Neural progenitor cell (in vitro differentiated cells): Measurements from ENCODE around the gene ARHGEF25. TPM values are rescaled to one million over a fixed set of nuclear protein-coding genes. Genes with fewer than 3 reads are reported as not detected.

ENCODE experiments used
- DNase-seq: peaks from one replicate; pipeline ENCODE4 v3.0.0-alpha.2; 2016; ENCODE audit warnings: low spot score
- H2AFZ ChIP-seq: fragments of 200-600 bp; sonication (generic); replicated peaks from 2 replicates; pipeline ENCODE4 v1.6.1; 2016; ENCODE audit warnings: antibody characterized with exemption
- H3F3A ChIP-seq: fragments of 200-600 bp; sonication (generic); 2 replicates; pipeline ENCODE4 v1.6.1; 2016; ENCODE audit warnings: antibody characterized with exemption, low read depth
- H3K27ac ChIP-seq: fragments of 200-600 bp; sonication (generic); 2 replicates; pipeline ENCODE4 v1.5.1; 2016; ENCODE audit warnings: mild to moderate bottlenecking
- H3K27me3 ChIP-seq: fragments of 200-600 bp; sonication (generic); 2 replicates; pipeline ENCODE4 v1.6.1; 2016; ENCODE audit warnings: mild to moderate bottlenecking, moderate library complexity
- H3K36me3 ChIP-seq: fragments of 200-600 bp; sonication (generic); 2 replicates; pipeline ENCODE4 v1.5.1; 2016
- H3K4me1 ChIP-seq: fragments of 200-600 bp; sonication (generic); 2 replicates; pipeline ENCODE4 v1.6.1; 2016; ENCODE audit warnings: mixed run types
- H3K4me2 ChIP-seq: fragments of 200-600 bp; sonication (generic); 2 replicates; pipeline ENCODE4 v1.6.1; 2016
- H3K4me3 ChIP-seq: fragments of 200-600 bp; sonication (generic); 2 replicates; pipeline ENCODE4 v1.5.1; 2016
- H3K79me2 ChIP-seq: fragments of 200-600 bp; sonication (generic); 2 replicates; pipeline ENCODE4 v1.6.1; 2016; ENCODE audit warnings: low read depth
- H3K9ac ChIP-seq: fragments of 200-600 bp; sonication (generic); 2 replicates; pipeline ENCODE4 v1.6.1; 2016
- H3K9me3 ChIP-seq: fragments of 200-600 bp; sonication (generic); 2 replicates; pipeline ENCODE4 v1.5.1; 2016; ENCODE audit warnings: low read depth
- H4K20me1 ChIP-seq: fragments of 200-600 bp; sonication (generic); 2 replicates; pipeline ENCODE4 v1.6.1; 2016; ENCODE audit warnings: low read depth
- H3K27ac Mint-ChIP-seq: 3 replicates; pipeline ENCODE4 v1.8.0; 2021; ENCODE audit warnings: mixed read lengths
- H3K27me3 Mint-ChIP-seq: 2 replicates; pipeline ENCODE4 v1.8.0; 2022; ENCODE audit warnings: low read depth, mild to moderate bottlenecking, inconsistent platforms, moderate library complexity, mixed read lengths; ENCODE audit not compliant: insufficient read depth
- H3K36me3 Mint-ChIP-seq: 3 replicates; pipeline ENCODE4 v1.8.0; 2021; ENCODE audit warnings: mixed read lengths
- H3K4me1 Mint-ChIP-seq: 3 replicates; pipeline ENCODE4 v1.8.0; 2021; ENCODE audit warnings: mixed read lengths
- H3K4me3 Mint-ChIP-seq: 3 replicates; pipeline ENCODE4 v1.8.0; 2021; ENCODE audit warnings: mild to moderate bottlenecking, moderate library complexity, mixed read lengths
- H3K9me3 Mint-ChIP-seq: 3 replicates; pipeline ENCODE4 v1.8.0; 2020; ENCODE audit warnings: mixed read lengths
- CTCF ChIP-seq: fragments of 200-600 bp; sonication (generic); IDR thresholded peaks from 2 replicates; pipeline ENCODE4 v1.5.1; 2017; ENCODE audit warnings: antibody characterized with exemption, mild to moderate bottlenecking
- EZH2 ChIP-seq: fragments of 200-600 bp; sonication (generic); IDR thresholded peaks from 2 replicates; pipeline ENCODE4 v1.6.1; 2017; ENCODE audit warnings: antibody characterized with exemption, mild to moderate bottlenecking, moderate library complexity
- EZH2phosphoT487 ChIP-seq: fragments of 200-600 bp; sonication (generic); IDR thresholded peaks from 2 replicates; pipeline ENCODE4 v1.6.1; 2017; ENCODE audit warnings: antibody characterized with exemption
- total RNA-seq: library from RNA; depleted of rRNA; stranded (reverse); fragments of >200 nt; gene quantifications from 2 replicates; pipeline ENCODE4 v1.2.3, GENCODE V29; 2015; ENCODE audit warnings: low replicate concordance

The ARHGEF25 gene
- total RNA-seq, 1 donor from 2014 or later: 17.3 TPM

- H3K9me3 Mint-ChIP-seq: peaks cover 5% of the 10 kb centered on the region
- DNase-seq: no peak
- Histone ChIP-seq H3K4me3 (no peak overlapping the region), H2AFZ (no peak overlapping the region), H3K27me3 (peaks cover 55% of the 10 kb centered on the region), H3F3A (peaks cover 5% of the 10 kb centered on the region), H3K36me3 (no peaks in the 10 kb centered on the region), H3K79me2 (no peaks in the 10 kb centered on the region), H4K20me1 (no peaks in the 10 kb centered on the region), H3K27ac (no peak overlapping the region), H3K9me3 (no peaks in the 10 kb centered on the region), H3K4me2 (no peak overlapping the region), H3K9ac (no peak overlapping the region), H3K4me1 (peaks cover 3% of the 10 kb centered on the region)
- peaks cover 15% of the 10 kb centered on the region for H3K27me3 Mint-ChIP-seq
- TF ChIP-seq EZH2 (no peak), CTCF (no peak), EZH2phosphoT487 (no peak)
- H3K4me1 Mint-ChIP-seq: peaks cover 2% of the 10 kb centered on the region
- H3K4me3 Mint-ChIP-seq: no peak overlapping the region
- no peaks in the 10 kb centered on the region for H3K36me3 Mint-ChIP-seq
- no peak overlapping the region for H3K27ac Mint-ChIP-seq
Measured at GRCh38 chr12:57637364-57637763, 26.1 kb downstream of the ARHGEF25 start.

GRCh38 chr12:57638096-57638495 is 26.9 kb downstream of the ARHGEF25 start:
- H4K20me1 ChIP-seq: no peaks in the 10 kb centered on the region
- DNase-seq: no peak
- peaks cover 14% of the 10 kb centered on the region for H3K27me3 Mint-ChIP-seq
- H3K27ac ChIP-seq: no peak overlapping the region
- no peaks in the 10 kb centered on the region for H3K79me2 ChIP-seq
- no peak overlapping the region for H3K9ac ChIP-seq
- no peak for TF ChIP-seq EZH2phosphoT487
- no peak for TF ChIP-seq CTCF
- no peak for TF ChIP-seq EZH2
- no peak overlapping the region for H2AFZ ChIP-seq
- H3K9me3 Mint-ChIP-seq: peaks cover 7% of the 10 kb centered on the region
- H3K4me3 ChIP-seq: no peak overlapping the region
- H3K27me3 ChIP-seq: peaks cover 48% of the 10 kb centered on the region
- H3K9me3 ChIP-seq: no peaks in the 10 kb centered on the region
- H3F3A ChIP-seq: peaks cover 5% of the 10 kb centered on the region
- H3K36me3 Mint-ChIP-seq: no peaks in the 10 kb centered on the region
- no peak overlapping the region for H3K4me3 Mint-ChIP-seq
- no peak overlapping the region for H3K27ac Mint-ChIP-seq
- no peak overlapping the region for H3K4me2 ChIP-seq
- H3K4me1 Mint-ChIP-seq: peaks cover 2% of the 10 kb centered on the region
- no peaks in the 10 kb centered on the region for H3K4me1 ChIP-seq
- H3K36me3 ChIP-seq: no peaks in the 10 kb centered on the region

- no peak overlapping the region for H3K9ac ChIP-seq
- H3K4me2 ChIP-seq: no peak overlapping the region
- H3K36me3 Mint-ChIP-seq: no peaks in the 10 kb centered on the region
- H3K79me2 ChIP-seq: no peaks in the 10 kb centered on the region
- H3K27me3 Mint-ChIP-seq: peaks cover 4% of the 10 kb centered on the region
- H3K9me3 ChIP-seq: peaks cover 8% of the 10 kb centered on the region
- peaks cover 25% of the 10 kb centered on the region for H3K27me3 ChIP-seq
- H3K4me3 ChIP-seq: no peak overlapping the region
- H3F3A ChIP-seq: no peaks in the 10 kb centered on the region
- H4K20me1 ChIP-seq: no peaks in the 10 kb centered on the region
- no peak for TF ChIP-seq CTCF
- no peak for TF ChIP-seq EZH2phosphoT487
- TF ChIP-seq EZH2: no peak
- no peak for DNase-seq
- H3K4me3 Mint-ChIP-seq: no peak overlapping the region
- no peak overlapping the region for H3K27ac Mint-ChIP-seq
- H3K36me3 ChIP-seq: no peaks in the 10 kb centered on the region
- peaks cover 15% of the 10 kb centered on the region for H3K9me3 Mint-ChIP-seq
- no peaks in the 10 kb centered on the region for H3K4me1 Mint-ChIP-seq
- no peak overlapping the region for H3K27ac ChIP-seq
- no peaks in the 10 kb centered on the region for H3K4me1 ChIP-seq
- H2AFZ ChIP-seq: no peak overlapping the region
Measured at GRCh38 chr12:57640175-57641042, 29.2 kb downstream of the ARHGEF25 start.
